Body of pancreas (tissue), 4 donors: Measurements from ENCODE around the gene ZNF521.

Experiments
- POLR2A ChIP-seq, 3 donors: fragments of 450-650 bp; IDR thresholded peaks; one replicate each; pipeline ENCODE4 v1.6.1; 2016; ENCODE audit warnings: antibody characterized with exemption in 3 of 3, mild to moderate bottlenecking in 2 of 3
- TF ChIP-seq, protein P1 (sequence below), 7 experiments: fragments of 450-650 bp in 4 of 7; fragments of 200-600 bp in 3 of 7; sonication (generic) in 3 of 7; IDR thresholded peaks; one replicate each; pipeline ENCODE4 v1.5.1; 2016 to 2019; ENCODE audit warnings: antibody characterized with exemption in 7 of 7

DNA sequence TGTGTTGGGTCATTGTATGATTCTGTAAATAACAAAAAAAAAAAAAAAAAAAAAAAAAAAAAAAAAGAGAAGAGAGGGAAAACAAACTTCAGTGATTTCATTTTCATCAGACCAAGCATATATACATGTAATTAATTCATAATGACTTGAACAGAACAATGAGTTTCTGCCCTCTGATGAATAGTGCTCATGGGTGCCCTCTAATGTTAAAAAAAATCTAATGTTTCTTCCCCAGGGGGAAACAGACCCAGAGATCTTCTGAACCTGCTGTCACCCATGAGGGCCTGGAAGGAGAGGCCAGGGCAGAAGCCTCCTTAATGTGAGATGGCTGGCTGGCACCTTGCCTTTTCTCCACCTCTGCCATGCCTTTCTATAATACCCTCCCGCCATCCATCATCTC lies 289.2 kb downstream of the ZNF521 start:
- TF ChIP-seq, protein P1, sequence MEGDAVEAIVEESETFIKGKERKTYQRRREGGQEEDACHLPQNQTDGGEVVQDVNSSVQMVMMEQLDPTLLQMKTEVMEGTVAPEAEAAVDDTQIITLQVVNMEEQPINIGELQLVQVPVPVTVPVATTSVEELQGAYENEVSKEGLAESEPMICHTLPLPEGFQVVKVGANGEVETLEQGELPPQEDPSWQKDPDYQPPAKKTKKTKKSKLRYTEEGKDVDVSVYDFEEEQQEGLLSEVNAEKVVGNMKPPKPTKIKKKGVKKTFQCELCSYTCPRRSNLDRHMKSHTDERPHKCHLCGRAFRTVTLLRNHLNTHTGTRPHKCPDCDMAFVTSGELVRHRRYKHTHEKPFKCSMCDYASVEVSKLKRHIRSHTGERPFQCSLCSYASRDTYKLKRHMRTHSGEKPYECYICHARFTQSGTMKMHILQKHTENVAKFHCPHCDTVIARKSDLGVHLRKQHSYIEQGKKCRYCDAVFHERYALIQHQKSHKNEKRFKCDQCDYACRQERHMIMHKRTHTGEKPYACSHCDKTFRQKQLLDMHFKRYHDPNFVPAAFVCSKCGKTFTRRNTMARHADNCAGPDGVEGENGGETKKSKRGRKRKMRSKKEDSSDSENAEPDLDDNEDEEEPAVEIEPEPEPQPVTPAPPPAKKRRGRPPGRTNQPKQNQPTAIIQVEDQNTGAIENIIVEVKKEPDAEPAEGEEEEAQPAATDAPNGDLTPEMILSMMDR (IDR thresholded peaks at IDR 0.05): no peak
- no peak for TF ChIP-seq POLR2A (IDR thresholded peaks at IDR 0.05)
